GM18526 (cell line): ENCODE results near the gene TMEM108.

Source experiments
- POLR2A ChIP-seq: IDR thresholded peaks from 3 replicates; pipeline ENCODE4 v1.6.1; 2011; ENCODE audit not compliant: insufficient read length; ENCODE audit errors: extremely low read depth

Gene TMEM108

GRCh38 chr3:133428552-133428951, 390.4 kb downstream of the TMEM108 start:
- TF ChIP-seq POLR2A: no peak

GRCh38 chr3:133429063-133429462, 390.9 kb downstream of the TMEM108 start:
- TF ChIP-seq POLR2A: no peak

GRCh38 chr3:133439563-133439962, 401.4 kb downstream of the TMEM108 start:
- no peak for TF ChIP-seq POLR2A

- TF ChIP-seq POLR2A: no peak
Observed at GRCh38 chr3:133440652-133441051, 402.5 kb downstream of the TMEM108 start.

GRCh38 chr3:133441867-133442270, 403.7 kb downstream of the TMEM108 start:
- TF ChIP-seq POLR2A: no peak

- no peak for TF ChIP-seq POLR2A
Observed at GRCh38 chr3:133442518-133442917, 404.3 kb downstream of the TMEM108 start.

GRCh38 chr3:133443649-133444422, 405.6 kb downstream of the TMEM108 start:
- no peak for TF ChIP-seq POLR2A

GRCh38 chr3:133444423-133444774, 406.2 kb downstream of the TMEM108 start:
- TF ChIP-seq POLR2A: no peak

GRCh38 chr3:133445108-133445507, 406.9 kb downstream of the TMEM108 start:
- no peak for TF ChIP-seq POLR2A
